A673 (cell line): ENCODE measurements around the gene ITGBL1. TPM values are rescaled to one million over a fixed set of nuclear protein-coding genes. Genes with fewer than 3 reads are reported as not detected.

Experiments used
- BruUV-seq: library from RNA; stranded (reverse); fragments of 400-500 nt; replicated peaks from 2 replicates; lab custom pipeline; 2021; lab: Mats Ljungman, UMichigan
- CTCF ChIA-PET: fragments of 300-600 bp; sonication (Branson Sonifier 250); formaldehyde crosslinking; loops from one replicate; lab custom pipeline; 2022; ENCODE audit warnings: antibody characterized with exemption; lab: Charles Lee
- POLR2A ChIA-PET: fragments of 300-600 bp; sonication (Branson Sonifier 250); formaldehyde crosslinking; loops from one replicate; lab custom pipeline; 2022; ENCODE audit warnings: antibody characterized with exemption; ENCODE audit not compliant: low non-redundant PET; lab: Charles Lee
- DNase-seq: peaks from one replicate; pipeline ENCODE4 v3.0.0-alpha.2; 2015; ENCODE audit warnings: low spot score
- H3K27ac ChIP-seq: fragments of 200-600 bp; sonication (generic); 2 replicates; pipeline ENCODE4 v1.5.1; 2016; ENCODE audit warnings: mixed run types, low read depth, mild to moderate bottlenecking, mixed read lengths, antibody characterized with exemption, low read length; ENCODE audit not compliant: poor library complexity, severe bottlenecking
- H3K27me3 ChIP-seq: fragments of 200-600 bp; sonication (generic); replicated peaks from 2 replicates; pipeline ENCODE4 v1.6.1; 2017; ENCODE audit warnings: mixed run types, low read depth, mild to moderate bottlenecking, mixed read lengths, antibody characterized with exemption, low read length; ENCODE audit not compliant: insufficient read depth, poor library complexity
- H3K36me3 ChIP-seq: fragments of 200-600 bp; sonication (generic); 2 replicates; pipeline ENCODE4 v1.6.1; 2016; ENCODE audit warnings: mixed run types, mild to moderate bottlenecking, mixed read lengths, antibody characterized with exemption, low read length; ENCODE audit not compliant: insufficient read depth, poor library complexity, severe bottlenecking
- H3K4me1 ChIP-seq: fragments of 200-600 bp; sonication (generic); 2 replicates; pipeline ENCODE4 v1.6.1; 2017; ENCODE audit warnings: mixed run types, mild to moderate bottlenecking, mixed read lengths, antibody characterized with exemption, low read length; ENCODE audit not compliant: insufficient read depth, poor library complexity, severe bottlenecking
- H3K4me3 ChIP-seq: fragments of 200-600 bp; sonication (generic); 2 replicates; pipeline ENCODE4 v1.5.1; 2016; ENCODE audit warnings: low read depth, mixed run types, mild to moderate bottlenecking, mixed read lengths, low read length; ENCODE audit not compliant: poor library complexity, severe bottlenecking
- H3K9me3 ChIP-seq: fragments of 200-600 bp; sonication (generic); 2 replicates; pipeline ENCODE4 v1.6.1; 2016; ENCODE audit warnings: mixed run types, low read depth, mild to moderate bottlenecking, mixed read lengths, antibody characterized with exemption, low read length; ENCODE audit not compliant: poor library complexity, severe bottlenecking
- CTCF ChIP-seq: fragments of 300-800, 200-600 bp; sonication (generic); conservative IDR thresholded peaks from 2 replicates; pipeline ENCODE4 v1.5.1; 2017; ENCODE audit warnings: low read depth, mild to moderate bottlenecking, antibody characterized with exemption, low read length, moderate library complexity, mixed read lengths
- EZH2 ChIP-seq: fragments of 200-600 bp; sonication (generic); IDR thresholded peaks from 2 replicates; pipeline ENCODE4 v1.6.1; 2017; ENCODE audit warnings: borderline replicate concordance, low read depth, mild to moderate bottlenecking, mixed read lengths, antibody characterized with exemption, low read length; ENCODE audit not compliant: poor library complexity, severe bottlenecking
- intact Hi-C: fragments of 100-400 bp; cut with micrococcal nuclease; formaldehyde crosslinking; loops from one replicate; pipeline ENCODE4 v1.10.0; 2022; ENCODE audit not compliant: unreplicated experiment
- total RNA-seq: library from RNA; stranded (reverse); gene quantifications from 2 replicates; pipeline ENCODE4 v1.2.3, GENCODE V29; 2021

ITGBL1 gene
- total RNA-seq, 1 experiment from 2014 or later, result 0.64 TPM

GRCh38 chr13:101556676-101557123 is 104.2 kb downstream of the ITGBL1 start:
- POLR2A ChIA-PET, result no interaction called here
- CTCF ChIA-PET, result no interaction called here
- H3K36me3 ChIP-seq, result no peaks in the 10 kb centered on the region
- intact Hi-C loops, result no loop called here
- peaks cover 10% of the 10 kb centered on the region for H3K9me3 ChIP-seq
- no peak overlapping the region for H3K27ac ChIP-seq
- peak; percentile 56 for DNase-seq
- no peak overlapping the region for H3K4me3 ChIP-seq
- H3K27me3 ChIP-seq, result no peaks in the 10 kb centered on the region
- H3K4me1 ChIP-seq, result peaks cover 8% of the 10 kb centered on the region
- no TSS peak for BruUV-seq
- TF ChIP-seq EZH2, result no peak
- no peak for TF ChIP-seq CTCF

- peaks cover 10% of the 10 kb centered on the region for H3K9me3 ChIP-seq
- TF ChIP-seq CTCF (no peak), EZH2 (no peak)
- CTCF ChIA-PET, result no interaction called here
- H3K4me3 ChIP-seq, result no peak overlapping the region
- H3K27ac ChIP-seq, result no peak overlapping the region
- no TSS peak for BruUV-seq
- no peaks in the 10 kb centered on the region for H3K36me3 ChIP-seq
- intact Hi-C loops, result no loop called here
- DNase-seq, result no peak
- POLR2A ChIA-PET, result no interaction called here
- H3K27me3 ChIP-seq, result no peaks in the 10 kb centered on the region
- no peaks in the 10 kb centered on the region for H3K4me1 ChIP-seq
These were observed 112.8 kb downstream of the ITGBL1 start for GRCh38 chr13:101565317-101565716.

GRCh38 chr13:101567841-101568240 is 115.4 kb downstream of the ITGBL1 start:
- no peak overlapping the region for H3K27ac ChIP-seq
- intact Hi-C loops, result no loop called here

More at GRCh38 chr13:101567841-101568240, 115.4 kb downstream of the ITGBL1 start:
- BruUV-seq, result no TSS peak
- H3K4me1 ChIP-seq, result no peaks in the 10 kb centered on the region
- H3K4me3 ChIP-seq, result no peak overlapping the region
- DNase-seq, result peak; percentile 40
- ChIA-PET CTCF (no interaction called here), POLR2A (interaction anchor here (0.6 kb wide), 1 partner anchor 451 kb away, joined by 3 read pairs; no protein-coding TSS in a partner anchor)
- H3K36me3 ChIP-seq, result no peaks in the 10 kb centered on the region
- no peak for TF ChIP-seq CTCF
- no peak for TF ChIP-seq EZH2
- no peaks in the 10 kb centered on the region for H3K9me3 ChIP-seq
- H3K27me3 ChIP-seq, result no peaks in the 10 kb centered on the region
